ENCODE measurements around the gene NCS1. TPM values are rescaled to one million over a fixed set of nuclear protein-coding genes. Genes with fewer than 3 reads are reported as not detected.
A peak's percentile ranks its signal among the peaks of the same experiment; 100 is the strongest.

NCS1 gene
- total and polyA plus RNA-seq, 2 of the 8 experiments (the other 6 are each of a cell fraction or from before 2014, with no cell fraction given): 34.7 to 47.6 TPM

DNA sequence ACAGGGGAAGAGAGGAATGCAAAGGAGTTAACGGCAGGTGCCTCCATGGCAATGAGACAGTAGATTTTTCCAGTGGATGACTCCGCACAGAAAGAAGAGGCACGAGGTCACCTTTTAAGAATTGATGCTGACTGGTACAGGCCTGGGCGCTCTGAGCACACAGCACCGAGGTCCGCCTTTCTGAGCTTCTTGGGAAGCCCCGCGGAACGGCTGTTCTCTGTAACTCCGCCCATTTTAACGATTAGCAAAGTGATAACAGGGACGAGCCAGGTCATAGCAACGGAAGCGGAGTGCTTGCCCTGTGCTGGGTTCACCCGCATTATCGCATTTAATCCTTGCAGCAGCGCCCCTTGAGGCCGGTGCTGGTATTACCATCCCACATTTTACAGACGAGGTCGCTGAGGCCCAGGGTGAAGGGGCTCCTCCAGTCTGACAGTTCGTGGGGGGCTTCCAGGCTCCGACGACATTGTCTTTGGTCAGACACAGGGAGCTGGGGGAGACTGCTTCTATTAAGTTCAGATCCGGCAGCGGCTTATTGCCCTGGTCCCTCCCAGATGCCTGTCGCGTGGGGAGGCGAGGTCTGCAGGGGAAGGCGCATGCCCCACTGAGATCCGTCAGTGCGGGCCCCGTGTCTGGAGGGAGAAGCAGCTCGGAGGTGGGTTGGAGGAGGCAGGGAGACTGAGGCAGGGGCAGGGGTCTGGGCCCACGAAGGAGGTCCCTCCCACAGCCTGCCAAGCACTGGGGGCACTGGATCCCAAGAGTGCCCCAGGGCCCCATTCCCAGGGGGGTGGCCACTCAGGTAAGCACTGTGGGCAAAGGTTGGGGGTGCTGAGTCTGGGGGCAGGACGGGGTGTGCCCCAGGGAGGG lies 71.0 kb downstream of the NCS1 start (continued):
- TF ChIP-seq, protein P1, sequence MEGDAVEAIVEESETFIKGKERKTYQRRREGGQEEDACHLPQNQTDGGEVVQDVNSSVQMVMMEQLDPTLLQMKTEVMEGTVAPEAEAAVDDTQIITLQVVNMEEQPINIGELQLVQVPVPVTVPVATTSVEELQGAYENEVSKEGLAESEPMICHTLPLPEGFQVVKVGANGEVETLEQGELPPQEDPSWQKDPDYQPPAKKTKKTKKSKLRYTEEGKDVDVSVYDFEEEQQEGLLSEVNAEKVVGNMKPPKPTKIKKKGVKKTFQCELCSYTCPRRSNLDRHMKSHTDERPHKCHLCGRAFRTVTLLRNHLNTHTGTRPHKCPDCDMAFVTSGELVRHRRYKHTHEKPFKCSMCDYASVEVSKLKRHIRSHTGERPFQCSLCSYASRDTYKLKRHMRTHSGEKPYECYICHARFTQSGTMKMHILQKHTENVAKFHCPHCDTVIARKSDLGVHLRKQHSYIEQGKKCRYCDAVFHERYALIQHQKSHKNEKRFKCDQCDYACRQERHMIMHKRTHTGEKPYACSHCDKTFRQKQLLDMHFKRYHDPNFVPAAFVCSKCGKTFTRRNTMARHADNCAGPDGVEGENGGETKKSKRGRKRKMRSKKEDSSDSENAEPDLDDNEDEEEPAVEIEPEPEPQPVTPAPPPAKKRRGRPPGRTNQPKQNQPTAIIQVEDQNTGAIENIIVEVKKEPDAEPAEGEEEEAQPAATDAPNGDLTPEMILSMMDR (IDR thresholded peaks at IDR 0.05; ENCODE audit: control extremely low read depth in 1 of 3, insufficient read depth in 1 of 3, low read depth in 1 of 3, low read length in 3 of 3): peak in 2 of 3 experiments; percentile 83 to 97; a peak in 3 of 4 replicates
- TF ChIP-seq TAF1 (IDR thresholded peaks at IDR 0.05; ENCODE audit: low read depth, low read length) (0 out of 2 replicates have a peak, but pooled peaks have one; percentile 42), EZH2 (IDR thresholded peaks at IDR 0.05; ENCODE audit: low read depth, low read length, severe bottlenecking) (no peak), GABPA (IDR thresholded peaks at IDR 0.05; ENCODE audit: borderline replicate concordance, insufficient read depth, low read length) (peak; percentile 48; the same call in 1 of the 2 replicates), SAP30 (IDR thresholded peaks at IDR 0.05; ENCODE audit: insufficient read depth, insufficient replicate concordance, low read length) (no peak), CREB1 (IDR thresholded peaks at IDR 0.05) (peak; percentile 48; the same call in 1 of the 2 replicates), PHF8 (conservative IDR thresholded peaks at IDR 0.05; ENCODE audit: low read depth, low read length) (no peak)
- TF ChIP-seq, protein P2, sequence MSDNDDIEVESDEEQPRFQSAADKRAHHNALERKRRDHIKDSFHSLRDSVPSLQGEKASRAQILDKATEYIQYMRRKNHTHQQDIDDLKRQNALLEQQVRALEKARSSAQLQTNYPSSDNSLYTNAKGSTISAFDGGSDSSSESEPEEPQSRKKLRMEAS (IDR thresholded peaks at IDR 0.05): peak; percentile 38; the same call in 1 of the 2 replicates

Measured in H1 (cell line).